Inflammatory macrophage treated with lipopolysaccharide for 4 hours (primary cell): ENCODE results near the gene PHACTR1.

Source experiments
- DNase-seq: peaks from one replicate; pipeline ENCODE4 v3.0.0-alpha.2; 2020

PHACTR1 gene

DNA sequence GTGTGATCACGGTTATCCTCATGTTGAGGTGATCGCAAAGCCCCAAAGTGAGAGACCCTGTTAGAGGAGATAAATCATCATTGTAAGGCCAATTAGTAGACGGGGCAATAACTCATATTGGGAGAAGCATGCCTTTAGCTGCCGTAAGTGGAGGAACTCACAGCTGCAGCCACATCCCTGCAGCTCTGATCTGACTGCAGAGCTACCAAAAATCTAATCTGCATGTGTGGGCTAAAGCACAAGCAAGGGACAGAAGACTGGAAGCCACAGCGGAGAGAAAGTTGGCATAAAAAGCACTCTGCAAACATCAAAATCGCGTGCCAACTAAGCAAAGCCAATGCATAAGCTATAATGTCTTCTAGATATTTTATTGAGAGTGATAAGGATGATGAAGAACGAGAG lies 532.0 kb downstream of the PHACTR1 start:
- DNase-seq: no peak

DNA sequence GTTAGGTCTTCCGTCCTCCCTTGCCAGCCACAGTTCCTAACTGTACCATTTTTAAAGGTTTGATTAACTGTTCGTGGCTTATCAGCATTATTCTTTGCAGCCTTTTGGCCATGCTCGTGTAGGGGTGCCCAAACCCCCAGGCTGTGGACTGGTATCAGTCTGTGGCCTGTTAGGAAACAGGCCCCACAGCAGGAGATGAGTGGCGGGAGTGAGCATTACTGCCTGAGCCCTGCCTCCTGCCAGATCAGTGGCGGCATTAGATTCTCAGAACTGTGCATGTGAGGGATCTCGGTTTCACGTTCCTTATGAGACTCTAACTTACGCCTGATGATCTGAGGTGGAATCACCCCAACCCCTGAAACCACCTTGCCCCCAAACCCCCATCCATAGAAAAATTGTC lies 532.4 kb downstream of the PHACTR1 start:
- no peak for DNase-seq

DNA sequence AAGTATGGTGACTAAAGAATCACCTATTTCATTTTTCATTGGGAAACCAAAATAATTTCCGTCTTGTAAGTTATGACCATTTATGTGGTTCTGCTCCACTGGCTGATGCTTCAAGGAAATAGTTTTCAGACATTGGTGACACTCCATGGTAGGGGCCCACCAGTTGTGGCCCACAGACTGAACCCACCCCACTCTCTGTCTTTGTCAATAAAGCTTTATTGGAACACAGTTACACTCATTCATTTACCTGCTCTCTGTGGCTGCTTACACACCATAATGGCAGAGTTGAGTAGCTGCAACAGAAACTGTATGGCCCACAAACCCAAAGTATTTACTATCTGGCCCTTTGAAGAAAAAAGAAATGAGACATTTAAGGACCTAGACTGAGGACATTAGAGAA lies 533.2 kb downstream of the PHACTR1 start:
- no peak for DNase-seq

GRCh38 chr6:13250703-13251102 lies 534.1 kb downstream of the PHACTR1 start:
- DNase-seq: no peak

GRCh38 chr6:13251242-13251641 lies 534.7 kb downstream of the PHACTR1 start:
- no peak for DNase-seq

DNA sequence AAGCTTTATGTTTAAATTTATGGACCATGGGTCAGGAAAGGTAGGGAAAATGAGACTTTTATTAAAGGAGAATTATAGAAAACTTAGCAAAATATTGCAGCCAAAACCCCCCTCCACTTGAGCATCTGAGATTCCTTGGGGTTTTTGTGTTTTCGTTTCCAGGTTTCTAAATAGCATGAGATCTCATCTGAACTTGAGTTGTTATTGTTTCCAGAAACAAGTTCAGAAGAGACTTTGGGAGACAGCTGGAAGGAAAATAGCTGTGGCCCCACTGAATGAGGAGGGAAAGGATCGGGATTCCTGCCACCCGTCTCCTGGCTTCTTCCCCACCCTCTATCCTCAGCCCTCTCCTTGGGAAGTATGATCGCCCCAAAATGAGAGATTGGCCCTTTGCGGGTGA lies 536.2 kb downstream of the PHACTR1 start:
- no peak for DNase-seq

DNA sequence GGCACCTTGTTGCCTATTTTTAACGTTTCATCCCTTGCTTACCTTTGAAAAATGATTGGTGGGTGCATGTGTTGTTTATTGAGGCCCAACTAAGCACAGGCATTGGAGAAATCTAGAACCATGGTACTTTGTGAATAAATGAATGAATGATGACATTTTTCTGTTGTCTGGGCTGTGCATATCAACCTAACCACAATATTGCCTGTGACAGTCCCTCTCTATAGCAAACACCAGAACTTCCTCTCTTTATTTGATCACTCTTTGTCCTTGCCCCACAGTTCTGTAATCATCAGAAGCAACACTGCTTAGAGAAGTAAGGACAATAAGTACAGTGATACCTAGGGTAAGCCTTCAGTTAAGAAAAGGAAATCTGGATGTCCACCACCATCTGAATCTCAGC lies 536.7 kb downstream of the PHACTR1 start:
- DNase-seq: peak; percentile 74

DNA sequence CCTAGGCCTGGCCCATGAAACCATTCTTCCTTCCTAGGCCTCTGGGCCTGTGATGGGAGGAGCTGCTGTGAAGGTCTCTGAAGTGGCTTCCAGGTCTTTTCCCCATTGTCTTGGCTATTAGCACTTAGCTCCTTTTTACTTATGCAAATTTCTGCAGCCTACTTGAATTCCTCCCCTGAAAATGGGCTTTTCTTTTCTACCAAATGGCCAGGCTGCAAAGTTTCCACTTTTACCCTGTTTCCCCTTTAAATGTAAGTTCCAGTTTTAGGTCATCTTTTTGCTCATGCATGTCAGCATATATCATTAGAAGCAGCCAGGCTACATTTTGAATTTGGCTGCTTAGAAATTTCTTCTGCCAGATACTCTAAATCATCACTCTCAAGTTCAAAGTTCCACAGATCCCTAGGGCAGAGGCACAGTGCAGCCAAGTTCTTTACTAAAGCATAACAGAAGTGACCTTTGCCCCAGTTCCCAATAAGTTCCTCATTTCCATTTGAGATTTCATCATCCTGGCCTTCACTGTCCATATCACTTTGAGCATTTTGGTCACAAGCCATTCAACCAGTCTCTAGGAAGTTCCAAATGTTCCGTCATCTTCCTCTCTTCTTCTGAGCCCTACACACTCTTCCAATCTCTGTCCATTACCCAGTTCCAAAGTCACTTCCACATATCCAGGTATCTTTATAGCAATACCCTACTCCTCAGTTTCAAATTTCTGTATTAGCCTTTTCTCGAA lies 539.9 kb downstream of the PHACTR1 start:
- DNase-seq: peak; percentile 92

- no peak for DNase-seq
These were observed 542.8 kb downstream of the PHACTR1 start for GRCh38 chr6:13259393-13259792.

DNA sequence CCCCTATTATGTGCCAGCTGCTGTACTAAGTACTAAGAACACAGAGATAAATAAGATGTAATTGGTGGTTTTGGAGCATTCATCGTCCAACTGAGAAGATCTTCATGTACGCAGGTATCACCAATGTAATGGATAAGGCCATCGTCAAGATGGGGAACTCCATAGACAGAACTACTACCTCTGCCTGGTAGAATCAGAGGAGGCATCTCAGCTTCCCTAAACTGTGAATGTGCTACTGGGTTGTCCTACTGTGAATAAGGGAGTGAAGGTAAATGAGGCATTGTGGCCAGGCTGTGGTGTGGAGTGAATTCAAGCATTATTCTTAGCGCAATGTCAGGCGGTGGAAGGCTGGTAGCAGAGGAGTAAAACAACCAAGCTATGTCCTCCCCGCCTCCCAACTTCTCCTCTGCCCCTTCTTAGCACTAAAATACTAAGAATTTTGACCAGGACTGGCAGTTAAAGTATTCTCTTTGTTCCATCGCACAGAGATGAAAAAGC lies 543.6 kb downstream of the PHACTR1 start:
- DNase-seq: no peak

DNA sequence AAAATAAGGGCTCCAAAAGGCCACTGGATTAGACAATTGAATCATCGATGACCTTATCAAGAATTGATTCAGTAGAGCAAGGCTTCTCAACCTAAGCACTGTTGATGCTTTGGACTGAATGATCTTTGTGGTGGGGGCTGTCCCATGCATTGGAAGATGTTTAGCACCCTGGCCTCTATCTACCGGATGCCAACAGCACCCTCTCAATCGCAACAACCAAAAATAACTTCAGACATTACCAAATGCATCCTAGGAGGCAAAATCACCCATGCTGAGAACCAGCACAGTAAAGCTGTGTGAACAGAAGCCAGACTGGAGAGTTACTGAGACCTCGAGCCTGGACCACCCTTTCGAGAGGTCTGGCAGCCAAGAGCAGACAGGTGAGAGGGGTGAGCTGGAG lies 544.3 kb downstream of the PHACTR1 start:
- no peak for DNase-seq

DNA sequence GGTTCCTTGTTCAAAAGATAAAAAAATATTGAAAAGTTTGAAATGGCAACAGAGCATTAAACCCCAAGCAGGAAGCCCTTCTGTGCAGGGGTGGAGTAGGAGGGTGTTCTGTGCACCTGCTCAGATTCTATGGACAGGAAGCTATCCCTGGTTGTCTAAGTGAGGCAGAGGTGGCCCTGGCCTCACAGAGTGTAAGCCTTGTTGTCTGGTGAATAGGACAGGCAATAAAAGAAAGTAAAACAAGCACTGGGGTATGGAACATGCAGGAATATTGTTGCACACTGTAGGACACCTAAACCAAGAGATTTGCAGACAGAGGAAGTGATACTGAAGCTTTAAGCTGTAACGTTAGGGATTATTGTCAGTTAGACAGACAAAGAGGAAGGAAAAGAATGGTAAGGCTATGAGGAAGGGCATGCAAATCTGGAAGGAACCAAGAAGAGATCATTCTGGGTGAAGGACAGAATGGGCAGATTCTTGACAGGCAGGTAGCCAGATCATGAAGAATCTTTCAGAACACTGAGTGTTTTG lies 545.0 kb downstream of the PHACTR1 start:
- DNase-seq: peak; percentile 82

GRCh38 chr6:13262302-13263230 lies 546.0 kb downstream of the PHACTR1 start:
- DNase-seq: no peak

DNA sequence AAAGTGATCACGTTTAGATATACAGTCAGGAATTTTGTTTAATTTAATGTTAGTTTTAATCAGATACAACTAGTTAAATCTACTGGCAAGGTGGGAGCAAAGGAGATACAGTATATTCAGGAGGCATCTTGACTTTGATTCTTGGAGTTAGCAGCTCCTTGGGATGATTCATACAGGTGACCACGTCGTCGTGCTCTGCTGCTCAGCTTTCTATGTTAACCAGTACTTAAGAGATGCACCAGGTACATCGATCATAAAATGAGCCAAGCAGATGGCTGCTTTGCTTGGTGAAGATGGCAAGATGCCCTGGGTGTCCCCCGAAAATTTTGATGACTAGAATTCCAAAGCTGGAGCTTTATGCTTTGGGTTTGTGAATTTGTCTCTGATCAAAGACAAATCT lies 547.1 kb downstream of the PHACTR1 start:
- no peak for DNase-seq

DNA sequence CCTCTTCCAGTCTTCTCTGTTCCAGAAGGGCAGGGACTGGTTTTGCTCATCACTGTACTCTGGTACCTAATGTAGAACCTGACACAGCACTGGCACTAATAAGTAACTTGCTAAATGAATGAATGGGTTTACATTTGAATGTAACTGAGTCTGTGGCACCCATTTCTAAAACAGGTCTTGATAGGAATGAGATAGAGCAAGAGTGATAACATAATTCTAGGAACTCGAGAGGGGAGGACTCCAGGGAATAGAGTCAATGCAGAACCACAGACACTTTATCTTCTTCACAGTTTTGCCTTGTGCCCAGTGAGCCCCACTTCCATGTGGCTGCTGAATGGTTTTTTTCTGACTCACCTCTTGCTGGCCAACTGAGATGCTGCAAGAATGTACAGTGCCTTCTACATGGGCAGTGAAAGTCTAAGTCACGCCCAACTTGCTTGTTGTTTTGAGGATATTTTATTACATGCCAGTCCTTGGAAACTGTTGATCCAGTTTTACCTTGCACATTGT lies 550.6 kb downstream of the PHACTR1 start:
- no peak for DNase-seq

DNA sequence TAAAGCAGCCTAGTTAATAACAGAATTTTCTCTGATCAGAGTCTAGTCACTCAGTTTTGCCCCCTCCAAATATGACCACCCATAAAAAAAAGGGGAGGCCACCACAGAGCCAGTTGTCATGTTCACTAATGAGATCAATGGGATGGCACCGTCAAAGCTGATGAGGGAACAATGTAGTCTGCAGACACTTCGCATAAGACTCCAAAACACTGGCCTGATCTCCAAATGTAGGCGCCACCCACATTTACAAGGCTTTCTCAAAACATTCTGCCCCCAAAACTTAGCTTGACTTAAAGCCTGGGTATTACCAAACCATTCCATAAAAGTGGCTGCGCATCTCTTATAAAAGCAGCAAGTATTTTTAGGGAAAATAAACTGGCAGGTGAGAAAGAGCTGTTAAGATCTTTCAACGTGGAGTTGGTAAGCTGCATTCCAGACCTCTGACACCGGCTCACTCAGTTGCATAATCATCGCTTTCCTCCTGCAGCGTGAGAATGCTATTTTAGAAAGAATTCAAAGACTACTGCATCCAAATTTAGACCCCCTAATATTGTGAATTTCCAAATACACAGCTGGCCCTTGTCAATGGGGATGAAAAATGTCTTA lies 552.4 kb downstream of the PHACTR1 start:
- DNase-seq: no peak

GRCh38 chr6:13272131-13273046 lies 555.8 kb downstream of the PHACTR1 start:
- peak; percentile 79 for DNase-seq

GRCh38 chr6:13273202-13273930 lies 556.8 kb downstream of the PHACTR1 start:
- DNase-seq: peak; percentile 36

GRCh38 chr6:13273931-13274706 lies 557.6 kb downstream of the PHACTR1 start:
- DNase-seq: peak; percentile 69

DNA sequence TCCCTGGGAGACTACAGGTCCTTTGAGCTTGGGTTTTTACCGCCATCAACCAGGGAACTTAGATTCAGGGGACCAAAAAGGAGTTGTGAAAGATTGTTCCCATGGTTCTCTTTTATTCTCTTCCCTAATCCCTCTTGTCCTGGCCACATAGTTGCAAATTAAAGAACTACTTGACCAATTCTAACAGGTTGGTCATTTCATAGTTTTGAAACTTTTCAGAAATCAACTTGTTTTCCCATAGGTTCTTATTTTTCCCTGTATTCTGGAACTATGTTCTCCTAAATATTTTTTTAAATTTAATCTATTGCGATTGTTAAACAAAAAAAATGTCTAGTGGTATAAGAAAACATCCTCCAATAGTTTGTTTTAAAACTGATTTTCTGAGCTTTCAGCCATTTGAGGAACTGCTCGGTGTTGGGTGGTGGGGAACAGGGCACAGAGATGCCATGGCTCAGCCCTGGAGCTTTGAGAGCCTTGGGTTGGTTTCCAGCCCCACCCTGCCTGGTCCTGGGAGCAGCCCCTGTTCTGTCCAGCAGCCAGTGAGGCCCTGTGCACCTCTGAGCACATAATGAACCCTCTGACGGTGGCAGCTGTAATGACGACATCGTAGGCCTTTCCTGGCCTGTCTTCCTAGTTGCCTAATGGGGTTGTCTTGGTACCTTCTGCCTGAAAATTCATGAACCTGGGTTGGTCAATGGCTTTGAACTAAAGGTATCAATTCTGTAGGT lies 558.3 kb downstream of the PHACTR1 start:
- no peak for DNase-seq
